A549 (cell line): Measurements from ENCODE around the gene MMP19.

ENCODE experiments used
- BHLHE40 ChIP-seq: IDR thresholded peaks from 2 replicates; pipeline ENCODE4 v1.6.1; 2012; ENCODE audit warnings: low read depth, low read length, inconsistent platforms
- HDAC2 ChIP-seq: fragments of 200-600 bp; sonication (generic); IDR thresholded peaks from 2 replicates; pipeline ENCODE4 v1.6.1; 2016
- MYC ChIP-seq: IDR thresholded peaks from 2 replicates; pipeline ENCODE4 v1.6.1; 2012; ENCODE audit warnings: mild to moderate bottlenecking, inconsistent platforms, low read length, improper control_type of control experiment, borderline replicate concordance
- POLR2A ChIP-seq: IDR thresholded peaks from 2 replicates; pipeline ENCODE4 v1.6.1; 2012; ENCODE audit warnings: mild to moderate bottlenecking, low read length
- POLR2AphosphoS2 ChIP-seq: conservative IDR thresholded peaks from 2 replicates; pipeline ENCODE4 v1.6.1; 2012; ENCODE audit warnings: low read length, improper control_type of control experiment, inconsistent platforms
- RARB ChIP-seq: fragments of 250-450 bp; sonication (Bioruptor Pico); IDR thresholded peaks from 2 replicates; pipeline ENCODE4 v1.8.0; 2021; ENCODE audit warnings: mild to moderate bottlenecking, moderate library complexity
- SREBF2 ChIP-seq: fragments of 450-650 bp; IDR thresholded peaks from 2 replicates; pipeline ENCODE4 v1.6.1; 2014; ENCODE audit warnings: mild to moderate bottlenecking, moderate library complexity
- TF ChIP-seq, protein P1 (sequence below): fragments of >200 bp; sonication (Bioruptor Twin); formaldehyde crosslinking; IDR thresholded peaks from 3 replicates; pipeline ENCODE4 v1.5.1; 2016
- TF ChIP-seq, protein P2 (sequence below): IDR thresholded peaks from 2 replicates; pipeline ENCODE4 v1.6.1; 2012

DNA sequence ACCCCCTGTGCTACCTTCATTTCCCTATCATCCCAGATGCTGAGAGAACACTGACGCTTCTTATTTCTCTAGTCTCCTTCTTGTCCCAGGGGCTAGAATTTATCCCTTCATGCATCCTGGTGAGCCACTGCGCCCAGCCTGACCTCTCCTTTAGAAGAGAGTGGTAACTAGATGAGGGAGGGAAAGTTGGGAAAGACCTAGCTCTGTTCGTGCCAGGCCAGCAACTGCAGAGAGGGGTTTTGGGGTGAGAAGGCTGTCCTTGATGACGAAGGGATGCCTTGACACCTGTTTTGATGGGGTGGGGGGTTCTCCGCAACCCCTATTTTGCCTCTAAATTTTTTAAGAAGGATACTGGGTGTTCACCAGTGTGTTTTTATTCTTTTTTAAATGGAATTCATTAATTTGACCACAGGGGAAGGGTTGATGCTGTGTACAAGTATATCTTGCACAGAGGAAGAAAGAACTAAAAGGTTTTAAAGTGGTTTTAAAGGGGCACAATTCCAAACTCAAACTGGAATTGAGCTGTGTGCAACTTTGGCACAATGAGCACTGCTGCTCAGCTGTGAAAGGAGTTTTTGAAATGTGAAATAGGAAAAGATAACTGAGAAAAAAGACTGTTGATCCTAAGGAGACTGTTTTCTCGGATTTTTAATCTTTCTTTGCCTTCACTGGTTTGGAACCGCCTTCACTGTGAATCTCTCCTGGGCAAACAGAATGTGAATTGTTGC is 7.0 kb upstream of the MMP19 start:
- TF ChIP-seq POLR2A (no peak), RARB (CRISPR knock-in tag) (no peak), POLR2AphosphoS2 (no peak), SREBF2 (no peak), MYC (no peak), HDAC2 (no peak), BHLHE40 (no peak)
- TF ChIP-seq, protein P1, sequence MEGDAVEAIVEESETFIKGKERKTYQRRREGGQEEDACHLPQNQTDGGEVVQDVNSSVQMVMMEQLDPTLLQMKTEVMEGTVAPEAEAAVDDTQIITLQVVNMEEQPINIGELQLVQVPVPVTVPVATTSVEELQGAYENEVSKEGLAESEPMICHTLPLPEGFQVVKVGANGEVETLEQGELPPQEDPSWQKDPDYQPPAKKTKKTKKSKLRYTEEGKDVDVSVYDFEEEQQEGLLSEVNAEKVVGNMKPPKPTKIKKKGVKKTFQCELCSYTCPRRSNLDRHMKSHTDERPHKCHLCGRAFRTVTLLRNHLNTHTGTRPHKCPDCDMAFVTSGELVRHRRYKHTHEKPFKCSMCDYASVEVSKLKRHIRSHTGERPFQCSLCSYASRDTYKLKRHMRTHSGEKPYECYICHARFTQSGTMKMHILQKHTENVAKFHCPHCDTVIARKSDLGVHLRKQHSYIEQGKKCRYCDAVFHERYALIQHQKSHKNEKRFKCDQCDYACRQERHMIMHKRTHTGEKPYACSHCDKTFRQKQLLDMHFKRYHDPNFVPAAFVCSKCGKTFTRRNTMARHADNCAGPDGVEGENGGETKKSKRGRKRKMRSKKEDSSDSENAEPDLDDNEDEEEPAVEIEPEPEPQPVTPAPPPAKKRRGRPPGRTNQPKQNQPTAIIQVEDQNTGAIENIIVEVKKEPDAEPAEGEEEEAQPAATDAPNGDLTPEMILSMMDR, result no peak
- TF ChIP-seq, protein P2, sequence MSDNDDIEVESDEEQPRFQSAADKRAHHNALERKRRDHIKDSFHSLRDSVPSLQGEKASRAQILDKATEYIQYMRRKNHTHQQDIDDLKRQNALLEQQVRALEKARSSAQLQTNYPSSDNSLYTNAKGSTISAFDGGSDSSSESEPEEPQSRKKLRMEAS, result no peak
